Measurements from ENCODE around the gene DIS3L2.

GRCh38 chr2:232332940-232333259 lies 371.4 kb downstream of the DIS3L2 start:
- TF ChIP-seq, protein P1, sequence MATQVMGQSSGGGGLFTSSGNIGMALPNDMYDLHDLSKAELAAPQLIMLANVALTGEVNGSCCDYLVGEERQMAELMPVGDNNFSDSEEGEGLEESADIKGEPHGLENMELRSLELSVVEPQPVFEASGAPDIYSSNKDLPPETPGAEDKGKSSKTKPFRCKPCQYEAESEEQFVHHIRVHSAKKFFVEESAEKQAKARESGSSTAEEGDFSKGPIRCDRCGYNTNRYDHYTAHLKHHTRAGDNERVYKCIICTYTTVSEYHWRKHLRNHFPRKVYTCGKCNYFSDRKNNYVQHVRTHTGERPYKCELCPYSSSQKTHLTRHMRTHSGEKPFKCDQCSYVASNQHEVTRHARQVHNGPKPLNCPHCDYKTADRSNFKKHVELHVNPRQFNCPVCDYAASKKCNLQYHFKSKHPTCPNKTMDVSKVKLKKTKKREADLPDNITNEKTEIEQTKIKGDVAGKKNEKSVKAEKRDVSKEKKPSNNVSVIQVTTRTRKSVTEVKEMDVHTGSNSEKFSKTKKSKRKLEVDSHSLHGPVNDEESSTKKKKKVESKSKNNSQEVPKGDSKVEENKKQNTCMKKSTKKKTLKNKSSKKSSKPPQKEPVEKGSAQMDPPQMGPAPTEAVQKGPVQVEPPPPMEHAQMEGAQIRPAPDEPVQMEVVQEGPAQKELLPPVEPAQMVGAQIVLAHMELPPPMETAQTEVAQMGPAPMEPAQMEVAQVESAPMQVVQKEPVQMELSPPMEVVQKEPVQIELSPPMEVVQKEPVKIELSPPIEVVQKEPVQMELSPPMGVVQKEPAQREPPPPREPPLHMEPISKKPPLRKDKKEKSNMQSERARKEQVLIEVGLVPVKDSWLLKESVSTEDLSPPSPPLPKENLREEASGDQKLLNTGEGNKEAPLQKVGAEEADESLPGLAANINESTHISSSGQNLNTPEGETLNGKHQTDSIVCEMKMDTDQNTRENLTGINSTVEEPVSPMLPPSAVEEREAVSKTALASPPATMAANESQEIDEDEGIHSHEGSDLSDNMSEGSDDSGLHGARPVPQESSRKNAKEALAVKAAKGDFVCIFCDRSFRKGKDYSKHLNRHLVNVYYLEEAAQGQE (IDR thresholded peaks at IDR 0.05; ENCODE audit: unreplicated experiment) = no peak
- TF ChIP-seq, protein P2, sequence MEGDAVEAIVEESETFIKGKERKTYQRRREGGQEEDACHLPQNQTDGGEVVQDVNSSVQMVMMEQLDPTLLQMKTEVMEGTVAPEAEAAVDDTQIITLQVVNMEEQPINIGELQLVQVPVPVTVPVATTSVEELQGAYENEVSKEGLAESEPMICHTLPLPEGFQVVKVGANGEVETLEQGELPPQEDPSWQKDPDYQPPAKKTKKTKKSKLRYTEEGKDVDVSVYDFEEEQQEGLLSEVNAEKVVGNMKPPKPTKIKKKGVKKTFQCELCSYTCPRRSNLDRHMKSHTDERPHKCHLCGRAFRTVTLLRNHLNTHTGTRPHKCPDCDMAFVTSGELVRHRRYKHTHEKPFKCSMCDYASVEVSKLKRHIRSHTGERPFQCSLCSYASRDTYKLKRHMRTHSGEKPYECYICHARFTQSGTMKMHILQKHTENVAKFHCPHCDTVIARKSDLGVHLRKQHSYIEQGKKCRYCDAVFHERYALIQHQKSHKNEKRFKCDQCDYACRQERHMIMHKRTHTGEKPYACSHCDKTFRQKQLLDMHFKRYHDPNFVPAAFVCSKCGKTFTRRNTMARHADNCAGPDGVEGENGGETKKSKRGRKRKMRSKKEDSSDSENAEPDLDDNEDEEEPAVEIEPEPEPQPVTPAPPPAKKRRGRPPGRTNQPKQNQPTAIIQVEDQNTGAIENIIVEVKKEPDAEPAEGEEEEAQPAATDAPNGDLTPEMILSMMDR (conservative IDR thresholded peaks at IDR 0.05; ENCODE audit: low read depth in 2 of 2) = no peak
- TF ChIP-seq CREB1 (CRISPR knock-in tag; IDR thresholded peaks at IDR 0.05; ENCODE audit: low read depth) (no peak), EZH2 (IDR thresholded peaks at IDR 0.05; ENCODE audit: low read depth, unreplicated experiment) (no peak), EZH2phosphoT487 (IDR thresholded peaks at IDR 0.05; ENCODE audit: unreplicated experiment) (no peak), STAT1 (IDR thresholded peaks at IDR 0.05; ENCODE audit: unreplicated experiment) (no peak), POLR2AphosphoS5 (IDR thresholded peaks at IDR 0.05; ENCODE audit: low read depth) (no peak)
